WTC11 (cell line): ENCODE measurements around the gene PNMA8C. TPM values are rescaled to one million over a fixed set of nuclear protein-coding genes. Genes with fewer than 3 reads are reported as not detected.

Experiments used
- ATAC-seq: fragments of 200-7000 bp; cut with Tn5 transposase; 2 replicates; pipeline ENCODE4 v1.10.0; 2021; ENCODE audit warnings: mild to moderate bottlenecking, moderate library complexity
- CTCF ChIA-PET: fragments of 300-600 bp; sonication (Branson Sonifier 250); formaldehyde crosslinking; loops from one replicate; lab custom pipeline; 2021; ENCODE audit warnings: antibody characterized with exemption; lab: Charles Lee
- POLR2A ChIA-PET: fragments of 350-600 bp; sonication (Branson Sonifier 250); formaldehyde crosslinking; loops from one replicate; lab custom pipeline; 2021; ENCODE audit warnings: antibody characterized with exemption; lab: Charles Lee
- DNase-seq: peaks from one replicate; pipeline ENCODE4 v3.0.0; 2021; ENCODE audit warnings: low spot score
- H3K27ac Mint-ChIP-seq: 2 replicates; pipeline ENCODE4 v1.8.0; 2021; ENCODE audit warnings: mixed read lengths
- H3K27me3 Mint-ChIP-seq: 2 replicates; pipeline ENCODE4 v1.8.0; 2021; ENCODE audit warnings: low read depth, mild to moderate bottlenecking, moderate library complexity, mixed read lengths
- H3K36me3 Mint-ChIP-seq: 2 replicates; pipeline ENCODE4 v1.8.0; 2021; ENCODE audit warnings: mixed read lengths
- H3K4me1 Mint-ChIP-seq: 2 replicates; pipeline ENCODE4 v1.8.0; 2022; ENCODE audit warnings: mixed read lengths
- H3K4me3 Mint-ChIP-seq: 2 replicates; pipeline ENCODE4 v1.8.0; 2021; ENCODE audit warnings: mild to moderate bottlenecking, moderate library complexity, mixed read lengths
- H3K9me3 Mint-ChIP-seq: 2 replicates; pipeline ENCODE4 v1.8.0; 2021; ENCODE audit warnings: mixed read lengths
- CREB1 ChIP-seq: sonication (generic); formaldehyde crosslinking; IDR thresholded peaks from 2 replicates; pipeline ENCODE4 v1.8.0; 2023; ENCODE audit warnings: mild to moderate bottlenecking, missing genetic modification reagents
- ELF4 ChIP-seq: sonication (generic); formaldehyde crosslinking; IDR thresholded peaks from 2 replicates; pipeline ENCODE4 v1.8.1; 2022; ENCODE audit warnings: low read depth, mild to moderate bottlenecking, moderate library complexity, missing genetic modification reagents
- IRF1 ChIP-seq: sonication (generic); formaldehyde crosslinking; IDR thresholded peaks from 2 replicates; pipeline ENCODE4 v1.8.0; 2023; ENCODE audit warnings: missing genetic modification reagents
- MYBL2 ChIP-seq: sonication (generic); formaldehyde crosslinking; IDR thresholded peaks from 2 replicates; pipeline ENCODE4 v1.8.1; 2023; ENCODE audit warnings: mild to moderate bottlenecking, moderate library complexity, missing genetic modification reagents
- NR1H2 ChIP-seq: sonication (generic); formaldehyde crosslinking; IDR thresholded peaks from 2 replicates; pipeline ENCODE4 v1.9.0; 2021; ENCODE audit warnings: mild to moderate bottlenecking, moderate library complexity, missing genetic modification reagents
- NR2C2 ChIP-seq: sonication (generic); formaldehyde crosslinking; IDR thresholded peaks from 2 replicates; pipeline ENCODE4 v1.8.0; 2022; ENCODE audit warnings: mild to moderate bottlenecking, missing genetic modification reagents
- SMAD3 ChIP-seq: sonication (generic); formaldehyde crosslinking; IDR thresholded peaks from 2 replicates; pipeline ENCODE4 v1.8.0; 2022; ENCODE audit warnings: missing genetic modification reagents, mild to moderate bottlenecking, borderline replicate concordance
- TCF7 ChIP-seq: sonication (generic); formaldehyde crosslinking; IDR thresholded peaks from 2 replicates; pipeline ENCODE4 v1.8.0; 2022; ENCODE audit warnings: mild to moderate bottlenecking, low read depth, missing genetic modification reagents, moderate library complexity
- ZNF121 ChIP-seq: sonication (generic); formaldehyde crosslinking; IDR thresholded peaks from 2 replicates; pipeline ENCODE4 v1.8.0; 2023; ENCODE audit warnings: missing genetic modification reagents
- ZNF317 ChIP-seq: sonication (generic); formaldehyde crosslinking; IDR thresholded peaks from 2 replicates; pipeline ENCODE4 v1.8.1; 2023; ENCODE audit warnings: low read depth, mild to moderate bottlenecking, moderate library complexity, missing genetic modification reagents, borderline replicate concordance
- total RNA-seq: library from RNA; stranded (reverse); gene quantifications from 3 replicates; pipeline ENCODE4 v1.2.3, GENCODE V29; 2021
- TF ChIP-seq, protein P1 (sequence below): sonication (generic); formaldehyde crosslinking; conservative IDR thresholded peaks from 2 replicates; pipeline ENCODE4 v1.8.1; 2023; ENCODE audit warnings: mild to moderate bottlenecking, low read depth, missing genetic modification reagents, moderate library complexity
- TF ChIP-seq, protein P2 (sequence below): sonication (generic); formaldehyde crosslinking; IDR thresholded peaks from 2 replicates; pipeline ENCODE4 v1.8.1; 2023; ENCODE audit warnings: mild to moderate bottlenecking, missing genetic modification reagents

PNMA8C gene
- total RNA-seq, 1 experiment from 2014 or later, result 1.2 TPM

DNA sequence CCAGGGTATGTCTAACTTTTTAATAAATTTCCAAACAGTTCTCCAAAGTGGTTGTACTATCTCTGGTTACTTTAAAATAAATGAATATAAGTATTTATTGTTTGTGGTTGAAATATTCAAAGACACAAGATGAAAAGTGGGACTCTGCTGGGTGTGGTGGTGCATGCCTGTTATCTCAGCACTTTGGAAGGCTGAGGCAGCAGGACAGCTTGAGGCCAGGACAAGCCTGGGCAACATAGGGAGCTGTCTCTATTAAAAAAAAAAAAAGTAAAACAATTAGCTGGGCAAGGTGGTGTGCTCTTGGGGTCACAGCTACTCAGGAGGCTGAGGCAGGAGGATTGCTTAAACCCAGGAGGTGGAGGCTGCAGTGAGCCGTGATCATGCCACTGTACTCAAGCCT lies 32.2 kb upstream of the PNMA8C start:
- Mint-ChIP-seq H3K27me3 (peaks cover 5% of the 10 kb centered on the region; the same call in 1 of the 2 replicates), H3K9me3 (no peaks in the 10 kb centered on the region), H3K36me3 (no peaks in the 10 kb centered on the region; the same call in 1 of the 2 replicates), H3K4me3 (no peak overlapping the region), H3K4me1 (no peaks in the 10 kb centered on the region), H3K27ac (no peak overlapping the region)
- ChIA-PET CTCF (interaction anchor here (1.0 kb wide), 1 partner anchor 88 kb away, joined by 4 read pairs; no protein-coding TSS in a partner anchor), POLR2A (interaction anchor here (0.6 kb wide), 1 partner anchor 23 kb away, joined by 3 read pairs; no protein-coding TSS in a partner anchor)
- ATAC-seq (no peak), DNase-seq (no peak)
- TF ChIP-seq ZNF317, result no peak

- H3K4me3 Mint-ChIP-seq, result no peak overlapping the region
- H3K27ac Mint-ChIP-seq, result no peak overlapping the region
- no peaks in the 10 kb centered on the region; the same call in 1 of the 2 replicates for H3K36me3 Mint-ChIP-seq
- peaks cover 4% of the 10 kb centered on the region for H3K9me3 Mint-ChIP-seq
- DNase-seq (no peak), ATAC-seq (no peak)
- ChIA-PET CTCF (interaction anchor here (0.9 kb wide), 1 partner anchor 56 kb away, joined by 3 read pairs; no protein-coding TSS in a partner anchor), POLR2A (no interaction called here)
- H3K4me1 Mint-ChIP-seq, result no peaks in the 10 kb centered on the region
- H3K27me3 Mint-ChIP-seq, result peaks cover 5% of the 10 kb centered on the region; the same call in 1 of the 2 replicates
- TF ChIP-seq SMAD3, result no peak
- TF ChIP-seq, protein P1, sequence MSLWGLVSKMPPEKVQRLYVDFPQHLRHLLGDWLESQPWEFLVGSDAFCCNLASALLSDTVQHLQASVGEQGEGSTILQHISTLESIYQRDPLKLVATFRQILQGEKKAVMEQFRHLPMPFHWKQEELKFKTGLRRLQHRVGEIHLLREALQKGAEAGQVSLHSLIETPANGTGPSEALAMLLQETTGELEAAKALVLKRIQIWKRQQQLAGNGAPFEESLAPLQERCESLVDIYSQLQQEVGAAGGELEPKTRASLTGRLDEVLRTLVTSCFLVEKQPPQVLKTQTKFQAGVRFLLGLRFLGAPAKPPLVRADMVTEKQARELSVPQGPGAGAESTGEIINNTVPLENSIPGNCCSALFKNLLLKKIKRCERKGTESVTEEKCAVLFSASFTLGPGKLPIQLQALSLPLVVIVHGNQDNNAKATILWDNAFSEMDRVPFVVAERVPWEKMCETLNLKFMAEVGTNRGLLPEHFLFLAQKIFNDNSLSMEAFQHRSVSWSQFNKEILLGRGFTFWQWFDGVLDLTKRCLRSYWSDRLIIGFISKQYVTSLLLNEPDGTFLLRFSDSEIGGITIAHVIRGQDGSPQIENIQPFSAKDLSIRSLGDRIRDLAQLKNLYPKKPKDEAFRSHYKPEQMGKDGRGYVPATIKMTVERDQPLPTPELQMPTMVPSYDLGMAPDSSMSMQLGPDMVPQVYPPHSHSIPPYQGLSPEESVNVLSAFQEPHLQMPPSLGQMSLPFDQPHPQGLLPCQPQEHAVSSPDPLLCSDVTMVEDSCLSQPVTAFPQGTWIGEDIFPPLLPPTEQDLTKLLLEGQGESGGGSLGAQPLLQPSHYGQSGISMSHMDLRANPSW, result no peak
- TF ChIP-seq MYBL2, result no peak
- no peak for TF ChIP-seq CREB1 (CRISPR knock-in tag)
- TF ChIP-seq, protein P2, sequence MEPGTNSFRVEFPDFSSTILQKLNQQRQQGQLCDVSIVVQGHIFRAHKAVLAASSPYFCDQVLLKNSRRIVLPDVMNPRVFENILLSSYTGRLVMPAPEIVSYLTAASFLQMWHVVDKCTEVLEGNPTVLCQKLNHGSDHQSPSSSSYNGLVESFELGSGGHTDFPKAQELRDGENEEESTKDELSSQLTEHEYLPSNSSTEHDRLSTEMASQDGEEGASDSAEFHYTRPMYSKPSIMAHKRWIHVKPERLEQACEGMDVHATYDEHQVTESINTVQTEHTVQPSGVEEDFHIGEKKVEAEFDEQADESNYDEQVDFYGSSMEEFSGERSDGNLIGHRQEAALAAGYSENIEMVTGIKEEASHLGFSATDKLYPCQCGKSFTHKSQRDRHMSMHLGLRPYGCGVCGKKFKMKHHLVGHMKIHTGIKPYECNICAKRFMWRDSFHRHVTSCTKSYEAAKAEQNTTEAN (CRISPR knock-in tag), result no peak
- no peak for TF ChIP-seq NR2C2 (CRISPR knock-in tag)
Measured at GRCh38 chr19:46460055-46460454, 31.3 kb upstream of the PNMA8C start.

GRCh38 chr19:46456930-46457329 lies 28.2 kb upstream of the PNMA8C start:
- Mint-ChIP-seq H3K36me3 (no peaks in the 10 kb centered on the region; the same call in 1 of the 2 replicates), H3K4me1 (no peaks in the 10 kb centered on the region), H3K27me3 (peaks cover 5% of the 10 kb centered on the region; the same call in 1 of the 2 replicates), H3K4me3 (no peak overlapping the region), H3K27ac (no peak overlapping the region), H3K9me3 (peaks cover 4% of the 10 kb centered on the region)
- CTCF ChIA-PET, result interaction anchor here (0.8 kb wide), 1 partner anchor 81 kb away, joined by 3 read pairs; no protein-coding TSS in a partner anchor
- POLR2A ChIA-PET, result no interaction called here
- DNase-seq, result no peak
- TF ChIP-seq ELF4 (CRISPR knock-in tag) (no peak), ZNF121 (CRISPR knock-in tag) (peak; percentile 52; the same call in 1 of the 2 replicates)
- ATAC-seq, result no peak

- Mint-ChIP-seq H3K4me3 (no peak overlapping the region), H3K36me3 (peaks cover 6% of the 10 kb centered on the region; the same call in 1 of the 2 replicates), H3K9me3 (peaks cover 11% of the 10 kb centered on the region), H3K4me1 (no peaks in the 10 kb centered on the region), H3K27ac (no peak overlapping the region), H3K27me3 (peaks cover 7% of the 10 kb centered on the region)
- ChIA-PET POLR2A (no interaction called here), CTCF (interaction anchor here (0.6 kb wide), 2 partner anchors 30 to 59 kb away, joined by 4 read pairs; no protein-coding TSS in a partner anchor)
- DNase-seq, result no peak
- ATAC-seq, result no peak
- TF ChIP-seq NR1H2 (no peak), IRF1 (CRISPR knock-in tag) (no peak)
Measured at GRCh38 chr19:46454244-46454643, 25.5 kb upstream of the PNMA8C start.

DNA sequence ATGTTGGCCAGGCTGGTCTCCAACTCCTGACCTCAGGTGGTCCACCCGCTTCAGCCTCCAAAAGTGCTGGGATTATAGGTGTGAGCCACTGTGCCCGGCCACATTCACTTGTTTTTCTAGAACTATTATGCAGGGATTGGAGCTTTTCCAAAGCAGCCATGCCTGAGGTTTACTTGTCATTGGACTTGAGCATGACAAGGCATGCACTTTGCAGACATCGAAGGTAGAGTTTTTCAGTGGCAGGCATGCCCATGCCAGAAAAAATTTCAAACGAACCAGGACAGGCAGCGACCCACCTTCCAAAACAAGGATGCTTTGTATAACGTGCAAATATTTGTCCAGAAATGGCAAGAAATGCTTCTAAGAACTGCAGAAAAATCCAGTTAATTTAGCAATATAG lies 24.9 kb upstream of the PNMA8C start:
- Mint-ChIP-seq H3K4me3 (no peak overlapping the region), H3K27me3 (peaks cover 8% of the 10 kb centered on the region), H3K36me3 (peaks cover 7% of the 10 kb centered on the region; the same call in 1 of the 2 replicates), H3K27ac (no peak overlapping the region), H3K4me1 (no peaks in the 10 kb centered on the region), H3K9me3 (peaks cover 12% of the 10 kb centered on the region)
- POLR2A ChIA-PET, result no interaction called here
- TF ChIP-seq TCF7 (CRISPR knock-in tag), result no peak
- DNase-seq, result no peak
- CTCF ChIA-PET, result no interaction called here
- ATAC-seq, result no peak
